Subcutaneous abdominal adipose tissue (tissue), 5 donors: ENCODE data around the gene MEST.
"Not testable (repeated sequence)": the region's sequence is repeated elsewhere in the genome, so short reads cannot be mapped to it uniquely, and the experiment has no call there.

ENCODE experiments used
- H3K27ac ChIP-seq: one replicate; pipeline ENCODE4 v1.7.0; 2013; ENCODE audit warnings: low read depth, mild to moderate bottlenecking, inconsistent platforms, low read length, moderate library complexity
- H3K27me3 ChIP-seq, 5 donors: one replicate each; pipeline ENCODE4 v1.7.0; 2013; ENCODE audit warnings: low read length in 5 of 5, inconsistent platforms in 1 of 5; ENCODE audit not compliant: control insufficient read depth in 5 of 5, insufficient read depth in 4 of 5
- H3K36me3 ChIP-seq, 5 donors: one replicate each; pipeline ENCODE4 v1.7.0; 2013; ENCODE audit warnings: low read length in 5 of 5; ENCODE audit not compliant: control insufficient read depth in 5 of 5, insufficient read depth in 5 of 5
- H3K4me1 ChIP-seq, 5 donors: one replicate each; pipeline ENCODE4 v1.7.0; 2013; ENCODE audit warnings: low read length in 5 of 5, mild to moderate bottlenecking in 3 of 5, moderate library complexity in 1 of 5; ENCODE audit not compliant: control insufficient read depth in 5 of 5, insufficient read depth in 5 of 5
- H3K4me3 ChIP-seq, 5 donors: one replicate each; pipeline ENCODE4 v1.7.0; 2013; ENCODE audit warnings: low read length in 5 of 5, low read depth in 1 of 5
- H3K9ac ChIP-seq, 5 donors: one replicate each; pipeline ENCODE4 v1.7.0; 2013; ENCODE audit warnings: low read length in 5 of 5, mild to moderate bottlenecking in 4 of 5, moderate library complexity in 3 of 5
- H3K9me3 ChIP-seq, 5 donors: one replicate each; pipeline ENCODE4 v1.7.0; 2013; ENCODE audit warnings: low read length in 5 of 5; ENCODE audit not compliant: control insufficient read depth in 5 of 5
- donor health status: healthy.
- donor health status: healthy.
- donor health status: healthy.
- donor health status: healthy.
- donor health status: healthy.

MEST gene

DNA sequence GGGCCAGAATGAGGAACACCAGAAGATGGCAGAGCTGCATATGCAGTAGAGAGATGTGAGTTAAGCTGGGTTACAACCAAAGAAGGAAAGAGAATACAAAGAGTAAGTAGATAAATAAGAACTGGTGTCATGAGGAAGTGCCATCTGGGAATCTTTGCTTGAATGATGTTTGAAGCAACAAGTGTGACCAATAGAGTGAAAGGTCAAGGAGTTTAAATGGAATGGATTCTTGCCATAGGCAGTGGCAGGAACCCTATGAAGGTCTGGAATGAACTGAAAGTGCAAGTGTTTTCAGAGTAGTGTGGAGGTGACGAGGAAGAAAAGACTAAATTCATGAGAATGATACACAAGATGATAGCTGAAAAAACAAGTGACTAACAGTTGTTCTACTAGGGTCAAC is 21.6 kb downstream of the MEST start:
- Histone ChIP-seq H3K27me3 (no peaks in the 10 kb centered on the region), H3K4me3 (no peak overlapping the region), H3K9me3 (no peaks in the 10 kb centered on the region), H3K4me1 (peaks cover 0 to 3% (median 2%) of the 10 kb centered on the region in 5 donors), H3K9ac (no peak overlapping the region), H3K36me3 (peaks cover 17 to 55% (median 25%) of the 10 kb centered on the region in 5 donors), H3K27ac (no peak overlapping the region)

DNA sequence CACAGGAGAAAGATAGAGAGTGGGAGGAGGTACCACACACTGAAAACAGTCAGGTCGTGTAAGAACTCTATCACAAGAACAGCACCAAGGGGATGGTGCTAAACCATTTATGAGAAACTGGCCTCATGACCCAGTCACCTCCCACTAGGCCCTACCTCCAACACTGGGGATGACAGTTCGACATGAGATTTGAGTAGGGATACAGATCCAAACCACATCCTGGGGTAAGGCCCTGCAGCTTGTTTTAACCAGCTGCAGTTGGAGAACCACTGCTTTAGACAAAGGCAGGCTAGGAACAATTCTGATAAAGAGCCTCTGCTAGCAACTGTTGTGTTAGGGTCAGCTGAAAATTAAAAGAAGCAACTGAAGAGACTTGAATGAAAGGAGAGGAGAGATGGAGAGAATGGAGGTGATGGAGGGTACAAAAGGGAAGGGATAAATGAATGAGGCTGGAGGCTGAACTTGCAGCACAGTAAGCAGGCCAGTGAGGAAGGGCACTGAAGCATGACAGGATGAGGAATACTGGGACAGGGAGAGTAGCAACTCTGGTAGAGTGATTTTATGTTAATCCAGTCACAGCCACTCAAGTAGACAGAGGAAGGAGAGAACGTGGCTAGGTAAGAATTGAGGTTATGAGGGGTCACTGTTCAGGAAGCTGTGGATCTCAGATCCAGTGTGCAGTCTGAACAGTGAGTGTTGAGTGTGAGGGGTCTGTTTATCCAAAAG is 23.6 kb downstream of the MEST start:
- Histone ChIP-seq H3K4me3 (no peak overlapping the region), H3K27ac (no peak overlapping the region), H3K36me3 (peaks cover 13 to 36% (median 26%) of the 10 kb centered on the region in 5 donors), H3K9me3 (no peaks in the 10 kb centered on the region), H3K27me3 (no peaks in the 10 kb centered on the region), H3K9ac (no peak overlapping the region), H3K4me1 (peaks cover 0 to 3% (median 0%) of the 10 kb centered on the region in 5 donors)

DNA sequence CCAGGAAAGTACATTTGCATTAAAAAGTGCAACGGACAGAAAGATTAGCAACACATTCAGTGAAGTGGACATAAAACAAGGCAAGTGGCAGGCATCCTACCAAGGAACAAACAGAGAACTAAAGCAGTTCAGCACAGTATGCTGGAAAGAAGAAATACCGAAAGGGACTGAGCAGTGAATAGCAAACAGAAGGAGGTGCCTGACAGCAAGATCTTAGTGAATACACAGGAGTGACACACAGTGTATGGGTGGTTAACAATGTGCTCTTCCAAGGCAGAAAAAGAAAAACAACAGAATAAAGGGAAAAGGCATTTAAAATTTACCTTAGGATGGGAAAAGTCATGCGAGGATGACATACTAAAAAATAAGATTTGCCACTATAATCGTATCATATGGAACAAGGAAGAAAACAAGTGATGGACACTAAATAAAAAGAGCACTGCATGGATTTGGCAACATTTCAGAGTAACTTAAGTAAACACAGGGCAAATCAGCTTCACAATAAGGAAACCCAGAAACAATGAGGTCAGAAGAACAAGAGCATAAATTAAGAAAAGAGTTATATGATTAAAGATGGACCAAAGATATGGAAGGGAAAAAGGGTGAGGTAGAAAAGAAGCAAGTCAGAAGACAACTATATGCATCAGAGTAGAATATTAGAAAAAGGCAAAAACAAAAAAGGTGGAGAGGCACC is 29.5 kb downstream of the MEST start:
- Histone ChIP-seq H3K4me3 (no peak overlapping the region), H3K27me3 (no peaks in the 10 kb centered on the region), H3K4me1 (no peaks in the 10 kb centered on the region), H3K9me3 (no peaks in the 10 kb centered on the region), H3K9ac (no peak overlapping the region), H3K27ac (no peak overlapping the region), H3K36me3 (peaks cover 20 to 37% (median 32%) of the 10 kb centered on the region in 5 donors)

- H3K4me3 ChIP-seq, H3K9me3 ChIP-seq, H3K27ac ChIP-seq, H3K9ac ChIP-seq, H3K4me1 ChIP-seq, H3K27me3 ChIP-seq: not testable (repeated sequence)
- peaks cover 25 to 37% (median 27%) of the 10 kb centered on the region in 5 donors for H3K36me3 ChIP-seq
Measured at GRCh38 chr7:130523519-130524125, 31.7 kb downstream of the MEST start.

DNA sequence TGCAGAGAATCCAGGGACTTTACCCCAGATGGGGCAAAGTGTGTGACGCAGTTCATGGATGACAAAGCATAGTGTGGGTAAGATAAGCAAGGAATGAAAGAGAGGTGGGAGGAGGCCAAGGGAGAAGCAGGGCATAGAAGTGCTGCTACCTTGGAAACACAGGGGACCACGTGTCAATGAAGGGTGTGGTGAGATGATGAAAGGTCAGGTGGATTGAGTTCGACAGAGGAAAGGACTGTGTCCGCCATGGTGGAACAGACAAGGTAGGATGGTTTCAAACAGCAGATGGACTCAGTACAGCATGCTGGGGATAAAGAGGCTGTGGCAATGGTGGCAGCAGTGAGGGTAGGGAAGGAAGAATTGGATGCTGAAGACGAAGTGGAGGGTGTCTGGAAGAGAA is 32.7 kb downstream of the MEST start:
- Histone ChIP-seq H3K27ac (no peak overlapping the region), H3K4me1 (peaks cover 0 to 8% (median 4%) of the 10 kb centered on the region in 5 donors), H3K9ac (no peak overlapping the region), H3K36me3 (peaks cover 24 to 39% (median 34%) of the 10 kb centered on the region in 5 donors), H3K9me3 (no peaks in the 10 kb centered on the region), H3K4me3 (no peak overlapping the region), H3K27me3 (no peaks in the 10 kb centered on the region)

- H3K9ac ChIP-seq, H3K4me1 ChIP-seq, H3K27ac ChIP-seq, H3K4me3 ChIP-seq, H3K27me3 ChIP-seq, H3K9me3 ChIP-seq: not testable (repeated sequence)
- H3K36me3 ChIP-seq = peaks cover 0 to 56% (median 42%) of the 10 kb centered on the region in 5 donors
Measured at GRCh38 chr7:130527752-130528355, 36.0 kb downstream of the MEST start.

GRCh38 chr7:130529417-130529816 is 37.5 kb downstream of the MEST start:
- H3K9me3 ChIP-seq = no peaks in the 10 kb centered on the region
- H3K4me1 ChIP-seq = peaks cover 0 to 10% (median 6%) of the 10 kb centered on the region in 5 donors
- no peak overlapping the region for H3K9ac ChIP-seq
- no peak overlapping the region for H3K27ac ChIP-seq
- peaks cover 0 to 61% (median 49%) of the 10 kb centered on the region in 5 donors for H3K36me3 ChIP-seq
- no peak overlapping the region for H3K4me3 ChIP-seq
- H3K27me3 ChIP-seq = no peaks in the 10 kb centered on the region

DNA sequence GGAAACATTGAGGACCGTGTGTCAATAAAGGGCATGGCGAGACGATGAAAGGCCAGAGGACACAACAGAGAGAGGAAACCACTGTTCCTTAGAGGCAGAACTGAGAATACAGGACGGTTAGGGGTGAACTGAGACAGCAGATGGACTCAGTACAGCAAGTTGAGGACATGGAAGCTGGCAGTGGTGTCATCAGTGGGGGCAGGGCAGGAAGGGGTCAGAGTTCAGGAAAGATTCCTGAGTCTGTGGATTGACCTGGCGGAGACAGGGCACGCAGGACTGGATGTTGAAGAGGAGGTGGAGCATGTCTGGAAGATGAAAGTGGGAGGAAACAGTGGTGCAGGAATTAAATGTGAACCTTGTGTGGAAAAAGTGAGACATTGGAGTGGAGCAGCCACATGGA is 46.0 kb downstream of the MEST start:
- not testable (repeated sequence) for H3K27me3 ChIP-seq, H3K9me3 ChIP-seq, H3K27ac ChIP-seq, H3K4me3 ChIP-seq, H3K9ac ChIP-seq, H3K4me1 ChIP-seq
- H3K36me3 ChIP-seq = peaks cover 0 to 64% (median 41%) of the 10 kb centered on the region in 5 donors

GRCh38 chr7:130541287-130541686 is 49.4 kb downstream of the MEST start:
- peaks cover 17 to 56% (median 39%) of the 10 kb centered on the region in 5 donors for H3K36me3 ChIP-seq
- H3K4me3 ChIP-seq, H3K9ac ChIP-seq, H3K27ac ChIP-seq, H3K27me3 ChIP-seq, H3K4me1 ChIP-seq, H3K9me3 ChIP-seq: not testable (repeated sequence)

DNA sequence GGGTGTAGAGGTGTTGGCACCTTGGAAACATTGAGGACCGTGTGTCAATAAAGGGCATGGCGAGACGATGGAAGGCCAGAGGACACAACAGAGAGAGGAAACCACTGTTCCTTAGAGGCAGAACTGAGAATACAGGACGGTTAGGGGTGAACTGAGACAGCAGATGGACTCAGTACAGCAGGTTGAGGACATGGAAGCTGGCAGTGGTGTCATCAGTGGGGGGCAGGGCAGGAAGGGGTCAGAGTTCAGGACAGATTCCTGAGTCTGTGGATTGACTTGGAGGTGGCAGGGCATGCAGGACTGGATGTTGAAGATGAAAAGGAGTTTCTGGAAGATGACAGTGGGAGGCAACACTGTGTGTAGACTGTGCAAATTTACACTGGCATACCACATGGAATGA is 50.4 kb downstream of the MEST start:
- peaks cover 23 to 58% (median 41%) of the 10 kb centered on the region in 5 donors for H3K36me3 ChIP-seq
- not testable (repeated sequence) for H3K27ac ChIP-seq, H3K4me3 ChIP-seq, H3K4me1 ChIP-seq, H3K9ac ChIP-seq, H3K27me3 ChIP-seq, H3K9me3 ChIP-seq
